ENCODE measurements around the gene CCDC150. TPM values are rescaled to one million over a fixed set of nuclear protein-coding genes. Genes with fewer than 3 reads are reported as not detected.

CCDC150 gene
- total and polyA plus RNA-seq, 12 donors, result 0.55 to 12.1 (median 0.74) TPM; not detected in 1

GRCh38 chr2:196743165-196743564 is 103.7 kb downstream of the CCDC150 start:
- TF ChIP-seq POLR2A (IDR thresholded peaks at IDR 0.05) (no peak), CTCF (IDR thresholded peaks at IDR 0.05) (no peak)
- H3K27ac ChIP-seq, result no peak overlapping the region
- intact Hi-C loops (cut with DNase I), result no loop called here
- H3K4me1 ChIP-seq (replicated peaks in 1 of 2), result no peaks in the 10 kb centered on the region
- H3K36me3 ChIP-seq (replicated peaks in 1 of 2), result no peaks in the 10 kb centered on the region
- 88 to 94% (median 93%) methylated on average over 6 to 7 of the region's 7 CpGs for WGBS, 4 donors
- H3K9me3 ChIP-seq (replicated peaks in 1 of 3), result no peaks in the 10 kb centered on the region
- H3K4me3 ChIP-seq, result no peak overlapping the region
- no peaks in the 10 kb centered on the region for H3K27me3 ChIP-seq
- no peak for DNase-seq

- no peak for DNase-seq
- H3K4me3 ChIP-seq, result no peak overlapping the region
- intact Hi-C loops (cut with DNase I), result no loop called here
- no peaks in the 10 kb centered on the region for H3K4me1 ChIP-seq (replicated peaks in 1 of 2)
- H3K9me3 ChIP-seq (replicated peaks in 1 of 3), result no peaks in the 10 kb centered on the region
- TF ChIP-seq POLR2A (IDR thresholded peaks at IDR 0.05), result no peak
- no peak for TF ChIP-seq CTCF (IDR thresholded peaks at IDR 0.05)
- H3K27ac ChIP-seq, result no peak overlapping the region
- H3K36me3 ChIP-seq (replicated peaks in 1 of 2), result no peaks in the 10 kb centered on the region
- H3K27me3 ChIP-seq, result no peaks in the 10 kb centered on the region
These were observed 106.2 kb downstream of the CCDC150 start for GRCh38 chr2:196745711-196746110.

- Histone ChIP-seq H3K4me3 (no peak overlapping the region), H3K9me3 (replicated peaks in 1 of 3) (no peaks in the 10 kb centered on the region), H3K27me3 (no peaks in the 10 kb centered on the region), H3K27ac (no peak overlapping the region), H3K36me3 (replicated peaks in 1 of 2) (no peaks in the 10 kb centered on the region), H3K4me1 (replicated peaks in 1 of 2) (no peaks in the 10 kb centered on the region)
- DNase-seq, result no peak
- TF ChIP-seq POLR2A (IDR thresholded peaks at IDR 0.05) (no peak), CTCF (IDR thresholded peaks at IDR 0.05) (no peak)
- intact Hi-C loops (cut with DNase I), result no loop called here
- 70 to 85% (median 78%) methylated on average over 1 of the region's 1 CpG for WGBS, 4 donors
These were observed 107.9 kb downstream of the CCDC150 start for GRCh38 chr2:196747400-196747799.

GRCh38 chr2:196748123-196748522 is 108.6 kb downstream of the CCDC150 start:
- Histone ChIP-seq H3K4me1 (replicated peaks in 1 of 2) (no peaks in the 10 kb centered on the region), H3K27ac (no peak overlapping the region), H3K9me3 (replicated peaks in 1 of 3) (no peaks in the 10 kb centered on the region), H3K36me3 (replicated peaks in 1 of 2) (no peaks in the 10 kb centered on the region), H3K27me3 (no peaks in the 10 kb centered on the region), H3K4me3 (no peak overlapping the region)
- no peak for TF ChIP-seq POLR2A (IDR thresholded peaks at IDR 0.05)
- TF ChIP-seq CTCF (IDR thresholded peaks at IDR 0.05), result no peak
- intact Hi-C loops (cut with DNase I), result no loop called here
- WGBS, 4 donors, result 86 to 92% (median 90%) methylated on average over 2 of the region's 2 CpGs
- no peak for DNase-seq

Data from adrenal gland (tissue), 12 donors.